Activated CD8-positive, alpha-beta T cell treated with anti-CD3 and anti-CD28 coated beads for 36 hours (primary cell): Measurements from ENCODE around the gene SLIT3. TPM values are rescaled to one million over a fixed set of nuclear protein-coding genes. Genes with fewer than 3 reads are reported as not detected.

Source experiments
- ATAC-seq: fragments of 200-7000 bp; cut with Tn5 transposase; one replicate; pipeline ENCODE4 v1.10.0; 2021; ENCODE audit warnings: mild to moderate bottlenecking, moderate library complexity
- CTCF ChIA-PET: fragments of 350-600 bp; sonication (Branson Sonifier 250); formaldehyde crosslinking; loops from one replicate; lab custom pipeline; 2021; ENCODE audit warnings: antibody characterized with exemption; lab: Charles Lee
- POLR2A ChIA-PET: fragments of 350-600 bp; sonication (Branson Sonifier 250); formaldehyde crosslinking; loops from one replicate; lab custom pipeline; 2021; ENCODE audit warnings: antibody characterized with exemption; lab: Charles Lee
- DNase-seq: peaks from one replicate; pipeline ENCODE4 v3.0.0-alpha.2; 2020
- H3K27ac Mint-ChIP-seq: one replicate; pipeline ENCODE4 v1.8.0; 2021; ENCODE audit warnings: mild to moderate bottlenecking, mixed read lengths
- H3K27me3 Mint-ChIP-seq: one replicate; pipeline ENCODE4 v1.8.0; 2021; ENCODE audit warnings: mixed read lengths
- H3K36me3 Mint-ChIP-seq: one replicate; pipeline ENCODE4 v1.8.0; 2021; ENCODE audit warnings: low read depth, mixed read lengths
- H3K4me1 Mint-ChIP-seq: one replicate; pipeline ENCODE4 v1.8.0; 2021; ENCODE audit warnings: low read depth, mixed read lengths
- H3K4me3 Mint-ChIP-seq: one replicate; pipeline ENCODE4 v1.8.0; 2021; ENCODE audit warnings: mild to moderate bottlenecking, moderate library complexity, mixed read lengths
- H3K9me3 Mint-ChIP-seq: one replicate; pipeline ENCODE4 v1.8.0; 2021; ENCODE audit warnings: mixed read lengths
- CTCF ChIP-seq: fragments of 200-600 bp; IDR thresholded peaks from one replicate; pipeline ENCODE4 v1.8.0; 2022; ENCODE audit warnings: antibody characterized with exemption, mild to moderate bottlenecking
- intact Hi-C: fragments of 100-400 bp; cut with micrococcal nuclease; formaldehyde crosslinking; loops from one replicate; pipeline ENCODE4 v1.10.0; 2022
- total RNA-seq, 2 experiments: library from RNA; stranded (reverse); gene quantifications; one replicate each; pipeline ENCODE4 v1.2.3, GENCODE V29; 2021

Gene SLIT3
- total RNA-seq, 2 experiments from 2014 or later: 0.69 to 0.74 TPM

GRCh38 chr5:169281625-169282024 lies 19.3 kb downstream of the SLIT3 start:
- TF ChIP-seq CTCF: no peak
- intact Hi-C loops: no loop called here
- Mint-ChIP-seq H3K36me3 (no peaks in the 10 kb centered on the region), H3K9me3 (peaks cover 2% of the 10 kb centered on the region), H3K4me1 (no peaks in the 10 kb centered on the region), H3K27me3 (no peaks in the 10 kb centered on the region), H3K4me3 (no peak overlapping the region), H3K27ac (no peak overlapping the region)
- DNase-seq (no peak), ATAC-seq (no peak)
- CTCF ChIA-PET: no interaction called here
- POLR2A ChIA-PET: no interaction called here

GRCh38 chr5:169280696-169281095 lies 20.2 kb downstream of the SLIT3 start:
- ChIA-PET POLR2A (no interaction called here), CTCF (no interaction called here)
- TF ChIP-seq CTCF: no peak
- Mint-ChIP-seq H3K4me3 (no peak overlapping the region), H3K36me3 (no peaks in the 10 kb centered on the region), H3K27me3 (no peaks in the 10 kb centered on the region), H3K9me3 (peaks cover 2% of the 10 kb centered on the region), H3K4me1 (no peaks in the 10 kb centered on the region), H3K27ac (no peak overlapping the region)
- ATAC-seq (no peak), DNase-seq (no peak)
- intact Hi-C loops: no loop called here

GRCh38 chr5:169280286-169280685 lies 20.7 kb downstream of the SLIT3 start:
- ChIA-PET CTCF (no interaction called here), POLR2A (no interaction called here)
- no peak overlapping the region for H3K27ac Mint-ChIP-seq
- no peak overlapping the region for H3K4me3 Mint-ChIP-seq
- intact Hi-C loops: no loop called here
- DNase-seq (no peak), ATAC-seq (no peak)
- no peak for TF ChIP-seq CTCF
- peaks cover 2% of the 10 kb centered on the region for H3K9me3 Mint-ChIP-seq
- no peaks in the 10 kb centered on the region for H3K36me3 Mint-ChIP-seq
- H3K4me1 Mint-ChIP-seq: no peaks in the 10 kb centered on the region
- H3K27me3 Mint-ChIP-seq: no peaks in the 10 kb centered on the region

- H3K27ac Mint-ChIP-seq: no peak overlapping the region
- POLR2A ChIA-PET: no interaction called here
- intact Hi-C loops: no loop called here
- H3K4me3 Mint-ChIP-seq: no peak overlapping the region
- no peaks in the 10 kb centered on the region for H3K9me3 Mint-ChIP-seq
- no peak for TF ChIP-seq CTCF
- no peaks in the 10 kb centered on the region for H3K4me1 Mint-ChIP-seq
- H3K36me3 Mint-ChIP-seq: no peaks in the 10 kb centered on the region
- H3K27me3 Mint-ChIP-seq: no peaks in the 10 kb centered on the region
- ATAC-seq: no peak
- CTCF ChIA-PET: interaction anchor here (0.6 kb wide), 1 partner anchor 118 kb away, joined by 3 read pairs; no protein-coding TSS in a partner anchor
- DNase-seq: no peak
Measured at GRCh38 chr5:169279125-169279524, 21.8 kb downstream of the SLIT3 start.

- no peak for TF ChIP-seq CTCF
- DNase-seq: no peak
- Mint-ChIP-seq H3K9me3 (no peaks in the 10 kb centered on the region), H3K27ac (no peak overlapping the region), H3K4me3 (no peak overlapping the region), H3K36me3 (no peaks in the 10 kb centered on the region), H3K27me3 (no peaks in the 10 kb centered on the region), H3K4me1 (no peaks in the 10 kb centered on the region)
- no peak for ATAC-seq
- intact Hi-C loops: no loop called here
- ChIA-PET CTCF (interaction anchor here (1.6 kb wide), 1 partner anchor 28 kb away, joined by 4 read pairs; no protein-coding TSS in a partner anchor), POLR2A (no interaction called here)
Measured at GRCh38 chr5:169273881-169274280, 27.1 kb downstream of the SLIT3 start.
